NT2/D1 (cell line): ENCODE measurements around the gene CD44.

Source experiments
- SUZ12 ChIP-seq: IDR thresholded peaks from 2 replicates; pipeline ENCODE4 v1.6.1; 2011; ENCODE audit not compliant: insufficient read length, insufficient read depth; ENCODE audit errors: extremely low read depth
- YY1 ChIP-seq: IDR thresholded peaks from 2 replicates; pipeline ENCODE4 v1.6.1; 2011; ENCODE audit not compliant: insufficient read length, insufficient read depth
- ZNF274 ChIP-seq: IDR thresholded peaks from 2 replicates; pipeline ENCODE4 v1.6.1; 2011; ENCODE audit warnings: mild to moderate bottlenecking, low read depth, low read length

DNA sequence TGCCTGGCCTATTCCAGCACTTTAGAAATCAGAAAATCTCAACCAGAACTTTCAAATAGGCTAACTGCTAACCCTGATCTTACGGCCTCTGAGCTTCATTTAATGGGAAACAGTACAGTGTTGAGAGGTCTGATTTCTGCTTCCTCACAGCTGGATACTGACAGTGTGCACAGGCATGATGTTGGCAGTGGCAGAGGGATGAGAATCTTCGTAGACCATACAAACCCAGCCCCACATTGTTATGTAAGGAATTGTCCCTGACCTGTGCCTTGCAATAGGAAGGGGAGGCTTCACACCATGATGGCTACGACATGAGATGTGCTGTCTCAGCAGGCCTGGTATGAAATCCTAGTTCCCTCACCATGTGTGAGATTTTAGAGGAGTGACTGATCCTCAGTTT lies 49.0 kb downstream of the CD44 start:
- no peak for TF ChIP-seq ZNF274
- TF ChIP-seq YY1, result no peak
- TF ChIP-seq SUZ12, result no peak
